ENCODE results near the gene LGI4.

DNA sequence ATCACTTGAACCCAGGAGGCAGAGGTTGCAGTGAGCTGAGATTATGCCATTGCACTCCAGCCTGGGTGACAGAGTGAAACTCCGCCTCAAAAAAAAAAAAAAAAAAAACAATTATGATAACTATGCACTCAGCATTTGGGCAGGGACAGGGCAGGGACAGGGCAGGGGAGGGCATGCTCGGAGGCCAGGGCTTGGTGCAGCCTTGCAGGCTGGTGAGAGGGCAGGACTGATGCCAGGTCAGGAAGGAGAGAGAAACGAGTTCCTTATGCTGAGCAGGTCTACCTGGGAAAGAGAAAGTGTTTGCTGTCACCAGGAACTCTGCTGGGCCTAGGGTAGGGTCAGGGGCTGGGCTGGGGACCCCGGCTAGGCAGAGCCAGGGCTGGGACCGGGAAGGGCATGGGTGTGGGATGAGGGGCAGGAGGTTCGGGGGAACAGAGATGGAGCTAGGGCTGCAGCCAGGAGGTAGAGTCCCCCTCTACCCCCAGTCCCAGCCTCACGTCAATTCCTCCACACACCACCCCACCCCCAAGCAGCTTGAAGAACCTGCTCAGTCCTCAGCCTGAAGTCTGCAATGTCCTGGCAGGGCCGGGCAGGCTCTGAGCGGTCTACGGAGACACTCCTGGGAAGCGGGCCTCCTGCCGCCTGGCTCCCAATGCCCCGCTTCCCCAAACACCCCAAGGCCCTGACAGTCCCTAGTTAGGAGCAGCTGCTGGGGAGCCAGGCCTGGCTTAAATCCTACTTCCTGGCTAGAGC, 16.4 kb downstream of the LGI4 start:
- TF ChIP-seq, protein P1, sequence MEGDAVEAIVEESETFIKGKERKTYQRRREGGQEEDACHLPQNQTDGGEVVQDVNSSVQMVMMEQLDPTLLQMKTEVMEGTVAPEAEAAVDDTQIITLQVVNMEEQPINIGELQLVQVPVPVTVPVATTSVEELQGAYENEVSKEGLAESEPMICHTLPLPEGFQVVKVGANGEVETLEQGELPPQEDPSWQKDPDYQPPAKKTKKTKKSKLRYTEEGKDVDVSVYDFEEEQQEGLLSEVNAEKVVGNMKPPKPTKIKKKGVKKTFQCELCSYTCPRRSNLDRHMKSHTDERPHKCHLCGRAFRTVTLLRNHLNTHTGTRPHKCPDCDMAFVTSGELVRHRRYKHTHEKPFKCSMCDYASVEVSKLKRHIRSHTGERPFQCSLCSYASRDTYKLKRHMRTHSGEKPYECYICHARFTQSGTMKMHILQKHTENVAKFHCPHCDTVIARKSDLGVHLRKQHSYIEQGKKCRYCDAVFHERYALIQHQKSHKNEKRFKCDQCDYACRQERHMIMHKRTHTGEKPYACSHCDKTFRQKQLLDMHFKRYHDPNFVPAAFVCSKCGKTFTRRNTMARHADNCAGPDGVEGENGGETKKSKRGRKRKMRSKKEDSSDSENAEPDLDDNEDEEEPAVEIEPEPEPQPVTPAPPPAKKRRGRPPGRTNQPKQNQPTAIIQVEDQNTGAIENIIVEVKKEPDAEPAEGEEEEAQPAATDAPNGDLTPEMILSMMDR (IDR thresholded peaks at IDR 0.05; ENCODE audit: insufficient read depth, low read depth, low read length): no peak
- TF ChIP-seq EZH2 (IDR thresholded peaks at IDR 0.05; ENCODE audit: insufficient read depth, low read length): no peak
